GM12878 (cell line): ENCODE measurements around the gene HDAC3. TPM values are rescaled to one million over a fixed set of nuclear protein-coding genes. Genes with fewer than 3 reads are reported as not detected.

Experiments
- ATAC-seq: fragments of 200-7000 bp; cut with Tn5 transposase; 3 replicates; pipeline ENCODE4 v1.9.1; 2020; ENCODE audit warnings: mild to moderate bottlenecking, moderate library complexity
- BruUV-seq: library from RNA; stranded (reverse); fragments of 400-500 nt; replicated peaks from 2 replicates; lab custom pipeline; 2021; lab: Mats Ljungman, UMichigan
- CTCF ChIA-PET: fragments of 300-600 bp; sonication (Branson Sonifier 250); formaldehyde crosslinking; extraction: SDS; loops from one replicate; lab custom pipeline; 2021; ENCODE audit warnings: inconsistent platforms; lab: Yijun Ruan, JAX
- POLR2A ChIA-PET: fragments of 350-600 bp; formaldehyde crosslinking; extraction: SDS; loops from one replicate; lab custom pipeline; 2021; ENCODE audit warnings: inconsistent platforms; lab: Charles Lee
- RAD21 ChIA-PET: fragments of 300-600 bp; sonication (Branson Sonifier 250); formaldehyde crosslinking; loops from one replicate; lab custom pipeline; 2023; ENCODE audit warnings: antibody characterized with exemption; ENCODE audit not compliant: unreplicated experiment; lab: Charles Lee
- SMC1A ChIA-PET: fragments of 300-600 bp; sonication (Branson Sonifier 250); formaldehyde crosslinking; loops from one replicate; lab custom pipeline; 2023; ENCODE audit not compliant: unreplicated experiment, uncharacterized antibody; lab: Charles Lee
- DNase-seq: peaks from one replicate; pipeline ENCODE4 v3.0.0-alpha.2; 2011; ENCODE audit warnings: low read depth, low spot score
- FAIRE-seq: peaks from 3 replicates; lab custom pipeline; 2011; peaks lifted over from hg19 to GRCh38; lab: Jason Lieb, UNC
- H2AFZ ChIP-seq: 2 replicates; pipeline ENCODE4 v1.6.0; 2011; ENCODE audit warnings: low read depth, low read length, control low read depth; ENCODE audit not compliant: control insufficient read depth
- H3K27ac ChIP-seq: 2 replicates; pipeline ENCODE4 v1.5.1; 2011; ENCODE audit warnings: control low read depth; ENCODE audit not compliant: control insufficient read depth, insufficient read depth
- H3K27me3 ChIP-seq, 2 experiments: replicated peaks in 1 of 2; 2 replicates each; pipeline versions ENCODE4 v1.6.0 to v1.6.1; 2011; ENCODE audit warnings: low read length in 1 of 2; ENCODE audit not compliant: control insufficient read depth in 2 of 2, insufficient read depth in 2 of 2
- H3K36me3 ChIP-seq, 2 experiments: 2 replicates each; pipeline ENCODE4 v1.5.1; 2011; ENCODE audit warnings: low read length in 1 of 2; ENCODE audit not compliant: control insufficient read depth in 2 of 2, insufficient read depth in 2 of 2
- H3K4me1 ChIP-seq: 2 replicates; pipeline ENCODE4 v1.6.1; 2011; ENCODE audit warnings: mild to moderate bottlenecking, low read length, moderate library complexity, mixed read lengths; ENCODE audit not compliant: control insufficient read depth, insufficient read depth
- H3K4me2 ChIP-seq: 2 replicates; pipeline ENCODE4 v1.6.0; 2011; ENCODE audit warnings: control low read depth; ENCODE audit not compliant: control insufficient read depth, insufficient read depth
- H3K4me3 ChIP-seq: fragments of 200-600 bp; sonication (generic); 2 replicates; pipeline ENCODE4 v1.5.1; 2016
- H3K79me2 ChIP-seq: 2 replicates; pipeline ENCODE4 v1.6.0; 2011; ENCODE audit warnings: low read length; ENCODE audit not compliant: control insufficient read depth, insufficient read depth
- H3K9ac ChIP-seq: 2 replicates; pipeline ENCODE4 v1.8.0; 2011; ENCODE audit warnings: low read length, control low read depth, mixed read lengths; ENCODE audit not compliant: control insufficient read depth, insufficient read depth
- H3K9me3 ChIP-seq: replicated peaks from 3 replicates; pipeline ENCODE4 v1.5.1; 2011; ENCODE audit warnings: mild to moderate bottlenecking, low read length; ENCODE audit not compliant: control insufficient read depth, insufficient read depth
- H4K20me1 ChIP-seq: 2 replicates; pipeline ENCODE4 v1.6.0; 2011; ENCODE audit not compliant: control insufficient read depth, insufficient read depth
- CBX5 ChIP-seq: sonication (generic); IDR thresholded peaks from 2 replicates; pipeline ENCODE4 v1.6.1; 2016; ENCODE audit warnings: low read depth, moderate library complexity, mild to moderate bottlenecking, inconsistent platforms
- CHD4 ChIP-seq: fragments of 200-600 bp; sonication (generic); IDR thresholded peaks from 2 replicates; pipeline ENCODE4 v1.6.1; 2016; ENCODE audit warnings: mild to moderate bottlenecking
- CTCF ChIP-seq, 3 experiments: IDR thresholded peaks in 2 of 3; conservative IDR thresholded peaks in 1 of 3; 2 replicates each; pipeline ENCODE4 v1.5.1; 2011; ENCODE audit warnings: low read depth in 3 of 3, low read length in 3 of 3, mild to moderate bottlenecking in 3 of 3, control low read depth in 2 of 3, moderate library complexity in 2 of 3, inconsistent platforms in 1 of 3, mixed read lengths in 1 of 3; ENCODE audit not compliant: control insufficient read depth in 2 of 3, insufficient read depth in 1 of 3; ENCODE audit errors: extremely low read depth in 1 of 3
- IKZF2 ChIP-seq, 2 experiments: fragments of 450-650 bp; IDR thresholded peaks; 2 replicates each; pipeline ENCODE4 v1.6.1; 2017; ENCODE audit warnings: mild to moderate bottlenecking in 2 of 2, moderate library complexity in 2 of 2
- JUNB ChIP-seq: IDR thresholded peaks from 2 replicates; pipeline ENCODE4 v1.6.1; 2016; ENCODE audit warnings: antibody characterized with exemption, mild to moderate bottlenecking
- POLR2A ChIP-seq: IDR thresholded peaks from 2 replicates; pipeline ENCODE4 v1.6.1; 2011; ENCODE audit warnings: low read depth, mild to moderate bottlenecking, low read length
- POU2F2 ChIP-seq: IDR thresholded peaks from 3 replicates; pipeline ENCODE4 v1.6.1; 2011; ENCODE audit warnings: low read depth, mild to moderate bottlenecking, low read length, borderline replicate concordance
- RUNX3 ChIP-seq: IDR thresholded peaks from 2 replicates; pipeline ENCODE4 v1.6.1; 2012; ENCODE audit warnings: low read length, inconsistent platforms
- SMAD5 ChIP-seq: IDR thresholded peaks from 2 replicates; pipeline ENCODE4 v1.6.1; 2016; ENCODE audit warnings: antibody characterized with exemption, low read depth
- ZNF207 ChIP-seq: fragments of 450-650 bp; IDR thresholded peaks from 2 replicates; pipeline ENCODE4 v1.6.1; 2014; ENCODE audit warnings: antibody characterized with exemption, mild to moderate bottlenecking, borderline replicate concordance
- WGBS: methylation state at CpG from one replicate; pipeline ENCODE4 v1.1.6; 2016; ENCODE audit warnings: low lambda C conversion rate; ENCODE audit not compliant: insufficient replicate concordance, insufficient coverage; ENCODE audit errors: missing lambda C conversion rate; 5-methylcytosine and 5-hydroxymethylcytosine counted together
- in situ Hi-C: fragments of 300-500 bp; cut with MboI; formaldehyde crosslinking; loops from 9 replicates; pipeline ENCODE4 v1.14.3; 2018; ENCODE audit warnings: mixed read lengths
- intact Hi-C: fragments of 100-400 bp; cut with micrococcal nuclease; formaldehyde crosslinking; loops from one replicate; pipeline ENCODE4 v1.14.2; 2022; ENCODE audit not compliant: unreplicated experiment
- polyA plus RNA-seq, 11 experiments: library from polyadenylated mRNA; depleted of rRNA in 4 of 11; unstranded in 6 of 11; stranded (reverse) in 5 of 11; fragments of >200 nt; fragmentation: Nextera tagmentation in 4 of 11; fragmentation: Illumina TruSeq in 1 of 11; extraction: Ambion mirVana in 4 of 11; extraction: Trizol in 1 of 11; gene quantifications; 1 replicate in 1 of 11; 2 replicates in 10 of 11; pipeline versions ENCODE4 v1.2.1 to v1.2.3, GENCODE V29; 2011 to 2016; ENCODE audit warnings: inconsistent platforms in 2 of 11, missing spikeins in 2 of 11, low read depth in 1 of 11
- total RNA-seq, 4 experiments: library from RNA; depleted of rRNA in 3 of 4; stranded (reverse); fragments of >200 nt in 3 of 4; fragmentation: Illumina TruSeq in 1 of 4; extraction: Trizol in 1 of 4; gene quantifications; 2 replicates each; pipeline versions ENCODE4 v1.2.1 to v1.2.3, GENCODE V29; 2013 to 2021

HDAC3 gene
- total and polyA plus RNA-seq, 10 of the 15 experiments (the other 5 are each of a cell fraction or from before 2014, with no cell fraction given): 62.2 to 140 (median 112) TPM

GRCh38 chr5:141641634-141642267 lies 5.1 kb upstream of the HDAC3 start (continued):
- TF ChIP-seq POU2F2 (peak; percentile 43; the same call in 1 of the 3 replicates), IKZF2 (IDR thresholded peaks at IDR 0.05) (peak; percentile 29 to 40; a peak in 3 of 4 replicates), ZNF207 (no peak), CBX5 (peak; percentile 38; the same call in 1 of the 2 replicates), JUNB (peak; percentile 60; the same call in 1 of the 2 replicates), RUNX3 (peak; percentile 87), CTCF (IDR thresholded peaks at IDR 0.05 in 2 of 3, conservative IDR thresholded peaks at IDR 0.05 in 1 of 3; ENCODE audit: control insufficient read depth in 2 of 3, extremely low read depth in 1 of 3, insufficient read depth in 1 of 3, low read depth in 3 of 3, low read length in 3 of 3) (peak in 1 of 3 experiments; percentile 14; a peak in 1 of 6 replicates), CHD4 (no peak)

GRCh38 chr5:141640698-141641097 lies 4.0 kb upstream of the HDAC3 start:
- CTCF ChIA-PET: interaction anchor here (1.4 to 2.1 kb wide), 3 partner anchors 17 to 49 kb away, joined by 4 to 6 read pairs (median 6); no protein-coding TSS in a partner anchor
- Histone ChIP-seq H4K20me1 (no peaks in the 10 kb centered on the region), H3K27me3 (no peaks in the 10 kb centered on the region), H3K9ac (no peak overlapping the region), H3K4me2 (no peak overlapping the region), H3K79me2 (peaks cover 21% of the 10 kb centered on the region), H3K9me3 (no peaks in the 10 kb centered on the region), H3K4me3 (no peak overlapping the region), H3K4me1 (peaks cover 18% of the 10 kb centered on the region), H3K27ac (no peak overlapping the region), H3K36me3 (no peaks in the 10 kb centered on the region; a peak in 2 of 4 replicates), H2AFZ (no peak overlapping the region)
- intact Hi-C loops (no loop called here), in situ Hi-C loops (no loop called here)
- FAIRE-seq (no peak), DNase-seq (no peak), ATAC-seq (no peak)
- POLR2A ChIA-PET: no interaction called here
- TF ChIP-seq POLR2A (peak; percentile 35; the same call in 1 of the 2 replicates), SMAD5 (no peak)
- SMC1A ChIA-PET: interaction anchor here (1.1 to 2.2 kb wide), 2 partner anchors 10 to 38 kb away, joined by 3 to 7 read pairs; no protein-coding TSS in a partner anchor
- no TSS peak for BruUV-seq
- RAD21 ChIA-PET: interaction anchor here (3.5 kb wide), 1 partner anchor 49 kb away, joined by 22 read pairs; no protein-coding TSS in a partner anchor
- 92% methylated on average over 9 of the region's 9 CpGs for WGBS
